ENCODE results near the gene CMTM3. TPM values are rescaled to one million over a fixed set of nuclear protein-coding genes. Genes with fewer than 3 reads are reported as not detected.

Gene CMTM3
- total RNA-seq, 2 experiments from 2014 or later, result 53.7 to 59.7 TPM

DNA sequence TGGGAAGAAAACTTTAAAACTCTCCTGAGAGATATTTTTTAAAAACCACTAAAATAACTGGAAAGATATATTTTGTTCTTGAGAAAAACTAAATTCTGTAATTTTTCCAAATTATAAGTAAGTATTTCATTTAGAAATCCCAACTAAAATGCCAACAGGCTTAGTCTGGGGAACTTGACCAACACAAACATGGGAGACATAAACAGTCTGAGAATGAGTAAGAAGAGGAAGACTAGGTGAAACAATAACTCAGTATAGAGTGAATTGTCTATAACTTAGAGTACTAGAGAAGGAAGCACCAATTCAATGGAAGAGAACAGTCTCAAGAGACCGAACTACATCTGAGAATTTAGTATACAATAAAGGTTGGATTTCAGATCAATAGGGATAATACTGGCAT, 35.4 kb upstream of the CMTM3 start:
- no peaks in the 10 kb centered on the region for H3K27me3 Mint-ChIP-seq
- ChIA-PET CTCF (interaction anchor here (1.4 to 2.0 kb wide), 2 partner anchors 16 to 39 kb away, joined by 4 to 6 read pairs; no protein-coding TSS in a partner anchor), POLR2A (no interaction called here)
- no peaks in the 10 kb centered on the region for H3K9me3 Mint-ChIP-seq (ENCODE audit: low read depth)
- intact Hi-C loops (cut with DNase I, micrococcal nuclease), result no loop called here
- peaks cover 27% of the 10 kb centered on the region for H3K36me3 Mint-ChIP-seq (ENCODE audit: low read depth)
- DNase-seq (no peak), ATAC-seq (no peak)
- H3K4me3 Mint-ChIP-seq, result no peak overlapping the region
- peaks cover 19% of the 10 kb centered on the region for H3K4me1 Mint-ChIP-seq
- H3K27ac Mint-ChIP-seq, result no peak overlapping the region

DNA sequence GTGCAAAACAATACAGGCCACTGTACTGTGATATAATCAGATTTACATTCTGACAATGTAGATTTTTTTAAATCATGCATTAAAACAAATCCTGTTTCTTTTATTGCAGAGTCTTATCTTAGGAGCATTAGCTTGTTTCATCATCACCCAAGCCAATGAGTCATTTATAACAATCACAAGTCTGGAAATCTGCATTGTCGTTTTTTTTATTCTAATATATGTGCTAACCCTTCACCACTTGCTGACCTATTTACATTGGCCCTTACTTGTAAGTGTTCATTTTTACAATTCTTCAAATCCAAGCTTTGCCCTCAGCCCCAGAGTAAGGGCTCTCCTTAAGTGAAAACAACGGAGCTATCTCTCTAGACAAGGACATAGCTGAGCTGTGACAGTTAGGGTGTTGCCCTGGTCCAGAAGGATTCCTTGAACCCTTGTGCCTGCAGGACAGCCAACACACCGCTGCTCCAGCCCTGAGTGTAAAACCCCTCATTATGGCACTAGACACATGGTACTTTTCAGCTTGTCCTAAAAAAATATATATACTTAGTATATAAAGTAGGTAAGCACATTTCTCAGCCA, 34.6 kb upstream of the CMTM3 start:
- Mint-ChIP-seq H3K27me3 (no peaks in the 10 kb centered on the region), H3K27ac (no peak overlapping the region), H3K9me3 (ENCODE audit: low read depth) (no peaks in the 10 kb centered on the region), H3K36me3 (ENCODE audit: low read depth) (peaks cover 25% of the 10 kb centered on the region), H3K4me3 (no peak overlapping the region), H3K4me1 (peaks cover 13% of the 10 kb centered on the region)
- intact Hi-C loops (cut with DNase I, micrococcal nuclease), result no loop called here
- no peak for DNase-seq
- no peak for ATAC-seq
- ChIA-PET CTCF (interaction anchor here (0.8 to 2.0 kb wide), 5 partner anchors 9 to 38 kb away, joined by 3 to 6 read pairs (median 4); partner anchors contain the start of gene CMTM2), POLR2A (no interaction called here)

DNA sequence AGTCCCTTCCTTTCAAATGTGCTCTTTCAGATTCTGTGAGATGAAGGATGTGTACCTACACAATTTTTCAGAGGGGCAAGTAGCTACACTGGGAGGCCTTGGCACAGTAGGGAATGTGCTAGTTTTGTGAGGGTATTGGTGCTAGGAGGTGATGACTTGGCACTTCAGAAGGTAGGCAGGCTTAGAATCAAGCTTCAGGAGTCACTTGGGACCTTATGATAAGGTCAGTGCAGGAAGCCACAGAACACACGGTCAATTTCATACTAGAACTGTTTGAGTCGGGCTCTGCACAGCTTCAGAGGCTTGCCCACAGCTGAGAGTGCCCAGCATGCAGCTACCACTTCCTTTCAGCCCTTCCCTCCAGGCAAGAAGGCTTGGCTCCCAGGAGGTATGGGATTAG, 32.1 kb upstream of the CMTM3 start:
- intact Hi-C loops (cut with DNase I, micrococcal nuclease), result no loop called here
- CTCF ChIA-PET, result interaction anchor here (1.1 to 3.8 kb wide), 2 partner anchors 9 to 166 kb away, joined by 3 to 14 read pairs; no protein-coding TSS in a partner anchor
- ATAC-seq, result no peak

DNA sequence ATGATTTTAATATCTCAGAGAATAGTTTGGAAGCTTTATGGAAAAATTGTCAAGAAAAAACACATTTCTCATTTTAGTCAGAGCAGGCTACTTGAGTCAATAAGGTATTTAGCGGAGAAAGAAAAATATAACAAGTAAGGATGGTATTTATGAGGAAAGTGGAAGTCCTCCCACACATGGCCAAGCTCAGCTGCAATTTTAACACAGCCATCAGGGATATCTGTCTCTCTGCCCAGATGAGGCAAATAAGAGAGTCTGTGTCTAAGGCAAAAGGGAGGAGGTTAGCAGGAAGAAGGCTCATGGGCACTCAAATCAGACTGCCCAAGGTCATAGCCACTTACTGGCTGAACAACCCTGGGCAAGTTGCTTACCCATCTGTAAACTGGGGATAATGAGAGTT, 30.4 kb upstream of the CMTM3 start:
- Mint-ChIP-seq H3K27ac (no peak overlapping the region), H3K27me3 (peaks cover 10% of the 10 kb centered on the region), H3K4me3 (no peak overlapping the region), H3K4me1 (peaks cover 4% of the 10 kb centered on the region), H3K9me3 (ENCODE audit: low read depth) (no peaks in the 10 kb centered on the region), H3K36me3 (ENCODE audit: low read depth) (no peaks in the 10 kb centered on the region)
- DNase-seq (no peak), ATAC-seq (no peak)
- ChIA-PET CTCF (interaction anchor here (1.0 to 3.8 kb wide), 5 partner anchors 8 to 38 kb away, joined by 3 to 14 read pairs (median 4); no protein-coding TSS in a partner anchor), POLR2A (no interaction called here)
- intact Hi-C loops (cut with DNase I, micrococcal nuclease), result no loop called here

More for the DNA sequence above, 32.1 kb upstream of the CMTM3 start:
- Mint-ChIP-seq H3K27ac (peak overlapping the region; percentile 45), H3K27me3 (no peaks in the 10 kb centered on the region), H3K4me3 (no peak overlapping the region), H3K4me1 (peaks cover 7% of the 10 kb centered on the region), H3K9me3 (ENCODE audit: low read depth) (no peaks in the 10 kb centered on the region), H3K36me3 (ENCODE audit: low read depth) (peaks cover 7% of the 10 kb centered on the region)
- POLR2A ChIA-PET, result no interaction called here
- no peak for DNase-seq

DNA sequence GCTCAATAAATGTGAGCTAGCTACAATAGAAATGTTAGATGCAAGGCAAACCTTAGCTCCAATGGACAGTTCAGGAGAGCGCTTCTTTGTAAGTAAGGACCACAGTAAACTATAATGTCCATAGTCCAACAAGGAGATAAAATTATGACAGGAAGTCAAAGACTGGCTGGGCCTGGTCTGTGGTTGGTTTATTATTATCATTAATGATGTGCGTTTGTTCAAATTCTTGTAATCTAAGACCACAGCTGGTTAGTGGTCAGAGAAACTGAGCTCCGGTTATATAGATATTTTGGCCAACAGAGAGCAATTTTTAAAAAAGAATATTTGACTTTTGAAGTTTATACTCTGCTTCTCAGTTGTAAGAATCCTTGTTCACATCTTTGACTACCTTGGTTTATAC, 30.0 kb upstream of the CMTM3 start:
- no peaks in the 10 kb centered on the region for H3K36me3 Mint-ChIP-seq (ENCODE audit: low read depth)
- ChIA-PET POLR2A (no interaction called here), CTCF (interaction anchor here (1.0 to 3.8 kb wide), 4 partner anchors 8 to 38 kb away, joined by 3 to 14 read pairs (median 4); no protein-coding TSS in a partner anchor)
- intact Hi-C loops (cut with DNase I, micrococcal nuclease), result no loop called here
- peaks cover 13% of the 10 kb centered on the region for H3K27me3 Mint-ChIP-seq
- no peak for ATAC-seq
- H3K9me3 Mint-ChIP-seq (ENCODE audit: low read depth), result no peaks in the 10 kb centered on the region
- H3K4me3 Mint-ChIP-seq, result no peak overlapping the region
- peaks cover 4% of the 10 kb centered on the region for H3K4me1 Mint-ChIP-seq
- no peak for DNase-seq
- H3K27ac Mint-ChIP-seq, result no peak overlapping the region

DNA sequence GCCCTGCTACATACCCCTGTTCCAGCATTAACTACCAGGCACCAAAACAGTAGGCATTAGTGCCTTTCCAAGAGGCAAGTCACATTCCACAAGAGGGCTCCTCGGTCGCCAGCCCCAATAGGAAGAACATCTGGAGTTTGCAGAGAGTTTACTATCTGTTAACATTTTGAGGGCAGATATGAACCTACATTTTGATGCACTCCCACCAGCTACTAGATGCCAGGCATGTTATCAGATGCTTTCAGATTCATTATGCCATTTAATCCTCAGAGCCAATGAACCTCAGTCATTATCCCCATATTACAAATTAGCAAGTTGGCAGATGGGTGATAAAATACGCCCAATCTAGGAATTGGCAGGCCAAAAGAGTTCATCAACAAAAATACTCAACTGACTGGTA, 29.4 kb upstream of the CMTM3 start:
- peaks cover 4% of the 10 kb centered on the region for H3K4me1 Mint-ChIP-seq
- no peaks in the 10 kb centered on the region for H3K9me3 Mint-ChIP-seq (ENCODE audit: low read depth)
- H3K4me3 Mint-ChIP-seq, result no peak overlapping the region
- peaks cover 18% of the 10 kb centered on the region for H3K27me3 Mint-ChIP-seq
- no peaks in the 10 kb centered on the region for H3K36me3 Mint-ChIP-seq (ENCODE audit: low read depth)
- intact Hi-C loops (cut with DNase I, micrococcal nuclease), result no loop called here
- no peak overlapping the region for H3K27ac Mint-ChIP-seq
- POLR2A ChIA-PET, result interaction anchor here (0.6 to 1.1 kb wide), 2 partner anchors 11 to 220 kb away, joined by 3 read pairs; no protein-coding TSS in a partner anchor
- DNase-seq, result no peak
- CTCF ChIA-PET, result interaction anchor here (1.0 to 3.8 kb wide), 3 partner anchors 12 to 168 kb away, joined by 3 to 14 read pairs (median 3); no protein-coding TSS in a partner anchor
- no peak for ATAC-seq

DNA sequence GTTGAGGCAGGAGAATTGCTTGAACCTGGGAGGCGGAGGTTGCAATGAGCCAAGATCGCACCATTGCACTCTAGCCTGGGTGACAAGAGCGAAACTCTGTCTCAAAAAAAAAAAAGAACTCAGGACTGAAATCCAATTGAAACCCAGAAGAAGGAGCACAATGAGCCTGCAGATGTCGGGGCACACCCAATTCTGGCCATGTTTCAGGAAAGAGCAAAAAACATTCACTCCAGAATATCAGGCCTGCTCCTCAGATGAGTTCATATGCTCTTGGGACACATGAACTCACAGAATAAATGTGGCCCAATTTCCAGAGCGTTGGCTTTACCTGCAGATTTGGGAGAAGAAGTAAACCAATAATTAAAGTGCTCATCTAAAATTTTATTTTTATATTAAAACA, 28.2 kb upstream of the CMTM3 start:
- ChIA-PET CTCF (interaction anchor here (1.1 kb wide), 1 partner anchor 74 kb away, joined by 3 read pairs; no protein-coding TSS in a partner anchor), POLR2A (interaction anchor here (1.1 kb wide), 1 partner anchor 12 kb away, joined by 3 read pairs; no protein-coding TSS in a partner anchor)
- Mint-ChIP-seq H3K4me1 (peaks cover 4% of the 10 kb centered on the region), H3K27ac (no peak overlapping the region), H3K27me3 (peaks cover 27% of the 10 kb centered on the region), H3K9me3 (ENCODE audit: low read depth) (no peaks in the 10 kb centered on the region), H3K36me3 (ENCODE audit: low read depth) (no peaks in the 10 kb centered on the region), H3K4me3 (no peak overlapping the region)
- ATAC-seq, result no peak
- intact Hi-C loops (cut with DNase I, micrococcal nuclease), result no loop called here
- DNase-seq, result no peak

DNA sequence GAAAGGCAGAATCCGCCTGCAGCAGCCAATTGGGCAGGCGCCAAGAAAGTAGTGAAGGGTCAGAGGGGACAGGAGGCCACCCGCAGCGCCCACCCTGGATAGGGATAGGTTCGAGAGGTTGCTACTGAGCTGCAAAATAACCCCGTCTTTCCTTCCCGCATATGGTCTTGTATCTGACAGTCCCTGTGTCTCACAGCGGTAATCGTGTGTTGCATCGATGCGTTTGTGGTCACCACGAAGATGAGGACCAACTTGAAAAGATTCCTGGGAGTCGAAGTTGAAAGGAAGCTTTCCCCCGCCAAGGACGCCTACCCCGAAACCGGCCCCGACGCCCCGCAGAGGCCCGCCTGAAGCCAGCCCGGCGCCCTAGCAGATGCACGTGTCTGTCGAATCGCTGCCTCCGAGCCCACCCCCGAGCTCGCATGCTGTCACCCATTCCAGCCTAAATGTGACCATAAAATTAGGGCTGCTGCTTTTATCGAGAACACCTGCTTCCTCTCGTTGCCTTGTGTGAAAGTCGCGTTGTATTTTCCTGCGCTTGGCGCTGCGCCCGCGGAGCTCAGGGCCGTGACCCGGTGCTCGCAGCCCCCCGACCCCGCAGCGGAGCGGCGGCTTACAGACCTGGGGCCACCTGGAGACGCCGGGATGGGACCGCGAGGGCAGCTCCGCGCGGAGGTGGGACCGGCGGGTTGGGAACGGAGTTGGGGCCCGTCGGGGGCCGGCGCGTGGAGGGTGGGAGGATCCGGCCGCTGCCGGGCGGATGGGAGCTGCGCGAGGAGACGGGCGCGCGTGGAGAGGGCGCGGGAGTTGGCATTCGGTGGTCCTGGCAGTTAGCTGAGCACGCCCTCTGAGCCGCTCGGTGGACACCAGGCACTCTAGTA, 25.6 kb upstream of the CMTM3 start, which contains the start of gene CMTM2:
CMTM2 (plus strand) TSS at position 813 of the 881 bp plus-strand sequence. CDS start 145 bp downstream, outside the sequence.
- ChIA-PET POLR2A (interaction anchor here (0.6 kb wide), 2 partner anchors 31 to 91 kb away, joined by 3 read pairs; no protein-coding TSS in a partner anchor), CTCF (interaction anchor here (0.5 to 1.6 kb wide), 9 partner anchors 9 to 222 kb away, joined by 3 to 6 read pairs (median 3); no protein-coding TSS in a partner anchor)
- peak; percentile 30 for ATAC-seq
- Mint-ChIP-seq H3K9me3 (ENCODE audit: low read depth) (no peaks in the 10 kb centered on the region), H3K27me3 (peaks cover 27% of the 10 kb centered on the region), H3K4me3 (peak within 1 kb of the TSS; percentile 43), H3K4me1 (peaks cover 7% of the 10 kb centered on the region), H3K36me3 (ENCODE audit: low read depth) (no peaks in the 10 kb centered on the region), H3K27ac (no peak within 1 kb of the TSS)
- intact Hi-C loops (cut with DNase I, micrococcal nuclease), result no loop called here
- peak; percentile 30 for DNase-seq

DNA sequence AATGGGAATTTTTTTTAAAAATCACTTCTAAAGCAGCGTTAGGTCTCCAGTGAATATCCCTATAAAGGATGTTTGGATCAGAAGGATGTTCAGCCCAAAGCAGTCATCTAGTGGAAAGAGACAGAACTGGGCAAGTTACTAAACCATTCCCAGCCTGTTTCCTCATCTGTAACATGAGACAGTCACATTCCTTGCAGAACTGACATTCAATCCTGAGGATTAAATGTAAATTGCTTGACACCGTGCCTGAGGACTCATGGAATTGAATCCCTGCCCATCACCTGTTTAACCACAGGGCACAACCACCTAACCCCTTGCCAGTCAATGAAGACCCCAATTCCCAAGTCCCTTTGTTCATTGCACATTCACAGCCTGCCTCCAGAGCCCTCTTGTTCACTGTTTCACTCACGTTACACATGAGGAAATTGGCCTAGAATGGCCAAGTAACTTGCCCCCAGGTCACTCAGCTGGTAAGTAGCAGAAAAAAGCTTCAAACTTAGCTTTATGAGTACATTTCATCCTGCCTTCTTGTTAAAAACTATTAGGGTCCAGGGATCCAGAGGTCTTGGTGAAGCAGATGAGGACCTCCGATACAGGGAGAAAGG, 23.8 kb upstream of the CMTM3 start:
- Mint-ChIP-seq H3K4me1 (peaks cover 7% of the 10 kb centered on the region), H3K27ac (no peak overlapping the region), H3K9me3 (ENCODE audit: low read depth) (no peaks in the 10 kb centered on the region), H3K36me3 (ENCODE audit: low read depth) (no peaks in the 10 kb centered on the region), H3K4me3 (no peak overlapping the region), H3K27me3 (peaks cover 27% of the 10 kb centered on the region)
- intact Hi-C loops (cut with DNase I, micrococcal nuclease), result no loop called here
- ChIA-PET POLR2A (no interaction called here), CTCF (interaction anchor here (0.7 to 1.8 kb wide), 6 partner anchors 9 to 233 kb away, joined by 3 to 5 read pairs (median 4); no protein-coding TSS in a partner anchor)
- ATAC-seq, result no peak
- no peak for DNase-seq

DNA sequence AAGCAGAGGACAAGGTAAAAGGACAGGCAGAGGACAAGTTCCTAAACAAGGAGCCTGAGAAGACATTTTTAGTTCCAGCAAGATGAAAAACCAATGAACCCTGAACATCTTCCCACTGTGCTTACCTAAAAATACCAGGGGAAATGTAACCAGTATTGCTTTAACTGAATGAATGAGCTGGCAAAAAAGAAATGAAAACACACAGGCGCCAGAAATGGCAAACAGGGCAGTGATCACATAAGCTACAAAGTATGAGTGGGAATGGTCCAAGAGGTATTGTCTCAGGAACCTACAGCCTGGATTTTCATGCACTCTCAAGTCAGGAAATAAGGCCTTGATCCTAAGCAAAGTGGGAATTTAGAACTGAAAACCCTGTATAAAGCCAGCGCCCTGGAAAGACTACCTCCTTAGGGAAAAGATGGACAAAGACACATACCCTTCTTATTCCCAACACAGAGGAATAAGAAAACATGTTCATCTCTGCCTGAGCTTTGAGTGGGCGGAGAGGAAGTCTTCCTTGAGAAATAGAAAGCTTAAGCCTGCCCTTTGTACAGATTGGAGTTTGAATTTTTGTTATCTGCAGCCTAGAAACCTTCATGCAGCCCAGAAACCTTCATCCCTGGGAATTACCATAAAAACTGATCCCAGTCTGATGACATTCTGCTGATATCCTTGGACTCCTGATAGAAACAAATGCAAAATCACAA, 23.1 kb upstream of the CMTM3 start:
- Mint-ChIP-seq H3K9me3 (ENCODE audit: low read depth) (no peaks in the 10 kb centered on the region), H3K36me3 (ENCODE audit: low read depth) (no peaks in the 10 kb centered on the region), H3K27ac (no peak overlapping the region), H3K4me1 (peaks cover 7% of the 10 kb centered on the region), H3K4me3 (no peak overlapping the region), H3K27me3 (peaks cover 27% of the 10 kb centered on the region)
- POLR2A ChIA-PET, result no interaction called here
- DNase-seq (no peak), ATAC-seq (no peak)
- CTCF ChIA-PET, result interaction anchor here (0.7 to 1.8 kb wide), 7 partner anchors 8 to 232 kb away, joined by 3 to 5 read pairs (median 4); partner anchors contain the start of gene CMTM3
- intact Hi-C loops (cut with DNase I, micrococcal nuclease), result no loop called here

All from activated CD4-positive, alpha-beta T cell treated with anti-CD3 and anti-CD28 coated beads for 36 hours (primary cell).